H54 (cell line): Measurements from ENCODE around the gene TATDN3.
"Not testable (repeated sequence)": the region's sequence is repeated elsewhere in the genome, so short reads cannot be mapped to it uniquely, and the experiment has no call there.

Experiments
- DNase-seq: peaks from one replicate; pipeline ENCODE4 v3.0.0; 2011; ENCODE audit warnings: low spot score, mixed read lengths; ENCODE audit not compliant: insufficient read length
- FAIRE-seq: peaks from 3 replicates; lab custom pipeline; 2011; peaks lifted over from hg19 to GRCh38; lab: Jason Lieb, UNC
- POLR2A ChIP-seq: IDR thresholded peaks from 2 replicates; pipeline ENCODE4 v1.6.1; 2011; ENCODE audit warnings: low read depth, mild to moderate bottlenecking, low read length

The TATDN3 gene

GRCh38 chr1:212791676-212792395 lies at the start of gene TATDN3, which contains the start of gene NSL1:
TSS of gene TATDN3 (plus strand) at chr1:212791894. CDS start at chr1:212791922, 28 bp downstream.
TSS of gene NSL1 (minus strand) at chr1:212791777. CDS start at chr1:212791763, 14 bp downstream.
- TF ChIP-seq POLR2A: peak; percentile 84
- DNase-seq (peak; percentile 70), FAIRE-seq (peak; percentile 20)

GRCh38 chr1:212743901-212744475 lies 47.7 kb upstream of the TATDN3 start:
- DNase-seq (no peak), FAIRE-seq (no peak)
- no peak for TF ChIP-seq POLR2A

GRCh38 chr1:212745303-212745702 lies 46.4 kb upstream of the TATDN3 start:
- DNase-seq (no peak), FAIRE-seq (no peak)
- no peak for TF ChIP-seq POLR2A

GRCh38 chr1:212746546-212746945 lies 45.1 kb upstream of the TATDN3 start:
- FAIRE-seq: no peak
- no peak for TF ChIP-seq POLR2A
- DNase-seq: no peak

- DNase-seq (peak; percentile 41), FAIRE-seq (peak; percentile 77)
- TF ChIP-seq POLR2A: no peak
These were observed 41.7 kb upstream of the TATDN3 start for GRCh38 chr1:212749821-212750535.

GRCh38 chr1:212752252-212752933 lies 39.3 kb upstream of the TATDN3 start:
- DNase-seq (no peak), FAIRE-seq (peak; percentile 43)
- TF ChIP-seq POLR2A: no peak

- TF ChIP-seq POLR2A: no peak
- FAIRE-seq (peak; percentile 15), DNase-seq (no peak)
These were observed 38.7 kb upstream of the TATDN3 start for GRCh38 chr1:212752934-212753497.

- DNase-seq: no peak
- FAIRE-seq: no peak
- TF ChIP-seq POLR2A: no peak
These were observed 37.9 kb upstream of the TATDN3 start for GRCh38 chr1:212753749-212754148.

GRCh38 chr1:212754193-212754592 lies 37.5 kb upstream of the TATDN3 start:
- FAIRE-seq: no peak
- no peak for DNase-seq
- no peak for TF ChIP-seq POLR2A

GRCh38 chr1:212754680-212755079 lies 37.0 kb upstream of the TATDN3 start:
- DNase-seq (no peak), FAIRE-seq (no peak)
- no peak for TF ChIP-seq POLR2A

GRCh38 chr1:212759683-212760082 lies 32.0 kb upstream of the TATDN3 start:
- FAIRE-seq: no peak
- DNase-seq: no peak
- no peak for TF ChIP-seq POLR2A

- TF ChIP-seq POLR2A: no peak
- FAIRE-seq (no peak), DNase-seq (no peak)
These were observed 31.4 kb upstream of the TATDN3 start for GRCh38 chr1:212760126-212760823.

GRCh38 chr1:212762234-212762633 lies 29.5 kb upstream of the TATDN3 start:
- TF ChIP-seq POLR2A: no peak
- DNase-seq (no peak), FAIRE-seq (no peak)

GRCh38 chr1:212762839-212763238 lies 28.9 kb upstream of the TATDN3 start:
- no peak for TF ChIP-seq POLR2A
- FAIRE-seq: no peak
- DNase-seq: no peak

- FAIRE-seq, DNase-seq: not testable (repeated sequence)
These were observed 26.9 kb upstream of the TATDN3 start for GRCh38 chr1:212764718-212765281.

GRCh38 chr1:212766825-212767224 lies 24.9 kb upstream of the TATDN3 start:
- FAIRE-seq, DNase-seq: not testable (repeated sequence)
